GM21619 (cell line): ENCODE measurements around the gene DEPP1.

Experiments used
- ATAC-seq: cut with Tn5 transposase; IDR thresholded peaks from one replicate; pipeline ENCODE4 v1.9.1; 2021; ENCODE audit not compliant: unreplicated experiment

Gene DEPP1

GRCh38 chr10:44993922-44994751 lies 15.5 kb upstream of the DEPP1 start:
- no peak for ATAC-seq

DNA sequence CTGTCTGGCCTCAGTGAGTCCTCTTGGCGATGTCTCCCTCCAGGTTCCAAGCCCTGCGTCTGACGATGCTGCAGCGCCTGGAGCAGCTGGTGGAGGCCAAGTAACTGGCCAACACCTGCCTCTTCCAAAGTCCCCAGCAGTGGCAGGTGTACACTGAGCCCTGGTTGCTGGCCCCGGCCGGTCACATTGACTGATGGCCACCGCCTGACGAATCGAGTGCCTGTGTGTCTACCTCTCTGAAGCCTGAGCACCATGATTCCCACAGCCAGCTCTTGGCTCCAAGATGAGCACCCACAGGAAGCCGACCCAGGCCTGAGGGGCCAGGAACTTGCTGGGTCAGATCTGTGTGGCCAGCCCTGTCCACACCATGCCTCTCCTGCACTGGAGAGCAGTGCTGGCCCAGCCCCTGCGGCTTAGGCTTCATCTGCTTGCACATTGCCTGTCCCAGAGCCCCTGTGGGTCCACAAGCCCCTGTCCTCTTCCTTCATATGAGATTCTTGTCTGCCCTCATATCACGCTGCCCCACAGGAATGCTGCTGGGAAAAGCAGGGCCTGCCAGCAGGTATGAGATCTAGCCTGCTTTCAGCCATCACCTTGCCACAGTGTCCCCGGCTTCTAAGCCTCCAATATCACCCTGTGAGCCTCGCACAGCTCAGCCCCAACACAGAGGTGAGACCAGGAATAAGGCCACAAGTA lies 14.8 kb upstream of the DEPP1 start:
- ATAC-seq = no peak

- no peak for ATAC-seq
These were observed 14.2 kb upstream of the DEPP1 start for GRCh38 chr10:44992732-44993225.

GRCh38 chr10:44992070-44992731 lies 13.6 kb upstream of the DEPP1 start:
- no peak for ATAC-seq

- ATAC-seq = no peak
These were observed 13.0 kb upstream of the DEPP1 start for GRCh38 chr10:44991571-44991970.

GRCh38 chr10:44990965-44991364 lies 12.4 kb upstream of the DEPP1 start:
- ATAC-seq = no peak

- ATAC-seq = no peak
These were observed 11.7 kb upstream of the DEPP1 start for GRCh38 chr10:44990302-44990655.

GRCh38 chr10:44989597-44990301 lies 11.1 kb upstream of the DEPP1 start:
- no peak for ATAC-seq

GRCh38 chr10:44988957-44989585 lies 10.5 kb upstream of the DEPP1 start:
- no peak for ATAC-seq

DNA sequence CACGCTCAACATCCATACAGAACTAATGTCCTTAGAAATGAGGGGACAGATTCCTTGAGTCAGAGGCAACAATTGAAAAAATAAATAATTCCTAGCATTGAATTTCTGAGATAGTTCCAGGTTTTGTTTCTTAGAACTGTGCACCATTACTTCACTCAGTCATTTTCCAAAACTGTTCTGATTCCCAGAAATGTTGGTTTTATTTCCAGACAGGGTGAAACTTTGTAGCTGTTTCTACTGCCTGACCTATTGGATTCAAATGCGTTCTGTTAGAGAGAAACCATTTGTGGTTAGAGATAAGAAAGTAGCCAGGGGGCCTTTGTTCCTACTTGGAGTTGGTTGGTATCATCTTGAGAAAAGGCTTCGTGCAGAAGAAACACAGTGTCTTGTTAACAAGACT lies 8.1 kb upstream of the DEPP1 start:
- no peak for ATAC-seq

DNA sequence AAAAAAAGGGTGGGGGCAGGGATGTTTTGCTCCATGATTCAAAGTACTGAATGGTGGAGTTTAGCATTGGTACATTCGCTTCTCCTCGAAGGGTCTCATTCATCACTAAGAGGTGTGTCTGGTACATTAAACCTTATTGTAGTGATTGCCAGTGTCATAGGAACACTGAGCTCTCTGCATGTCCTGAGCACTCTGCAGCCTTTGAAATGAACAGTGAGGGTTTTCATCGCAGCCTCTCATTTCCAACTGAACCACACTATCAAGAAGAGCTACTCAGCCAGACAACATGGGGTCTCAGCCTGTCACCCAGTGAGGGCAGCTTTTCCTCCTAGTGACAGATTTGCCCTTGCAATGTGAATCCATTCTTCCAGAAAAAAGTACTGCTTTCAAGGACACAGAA lies 7.6 kb upstream of the DEPP1 start:
- no peak for ATAC-seq

DNA sequence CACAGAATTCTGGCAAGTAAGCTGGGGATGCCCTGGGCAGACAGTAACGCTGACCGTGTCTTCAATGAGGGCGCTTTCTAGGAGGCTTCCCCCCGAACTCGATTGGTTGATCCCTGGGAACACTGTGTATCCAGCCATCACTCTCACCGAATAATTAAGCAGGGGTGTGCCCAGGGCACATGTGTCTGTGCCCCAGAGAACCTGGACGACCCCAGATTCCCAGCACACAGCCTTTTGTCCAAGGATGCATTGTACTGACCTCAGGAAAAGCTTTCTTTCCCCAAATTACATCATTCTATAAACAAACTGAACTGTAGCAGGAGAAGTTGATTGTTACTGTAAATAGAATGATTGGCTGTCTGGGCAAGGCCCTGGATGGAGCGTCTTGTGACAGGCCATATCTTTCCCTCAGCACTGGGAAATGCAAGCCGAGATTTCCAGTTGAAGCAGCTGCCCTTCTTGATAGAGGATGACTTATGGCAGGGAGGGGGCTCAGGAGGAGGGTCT lies 6.6 kb upstream of the DEPP1 start:
- ATAC-seq = no peak

GRCh38 chr10:44984671-44985101 lies 6.1 kb upstream of the DEPP1 start:
- no peak for ATAC-seq

DNA sequence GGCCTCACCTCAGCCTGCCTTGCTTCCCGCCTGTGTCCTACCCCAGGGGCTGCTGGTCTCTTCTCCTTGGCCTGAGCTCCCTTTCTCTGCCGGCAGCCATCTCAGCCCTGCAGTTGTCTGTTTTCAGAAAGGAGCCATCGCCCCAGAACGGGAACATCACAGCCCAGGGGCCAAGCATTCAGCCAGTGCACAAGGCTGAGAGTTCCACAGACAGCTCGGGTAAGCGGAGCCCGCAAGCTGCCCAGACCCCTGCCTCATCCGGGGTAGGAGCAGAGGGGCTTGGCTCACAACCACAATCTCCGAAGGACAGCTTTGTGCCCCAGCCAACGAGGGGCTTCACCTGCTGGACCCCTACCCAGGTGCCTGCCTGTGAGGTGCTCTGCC lies 5.3 kb upstream of the DEPP1 start:
- ATAC-seq = no peak

DNA sequence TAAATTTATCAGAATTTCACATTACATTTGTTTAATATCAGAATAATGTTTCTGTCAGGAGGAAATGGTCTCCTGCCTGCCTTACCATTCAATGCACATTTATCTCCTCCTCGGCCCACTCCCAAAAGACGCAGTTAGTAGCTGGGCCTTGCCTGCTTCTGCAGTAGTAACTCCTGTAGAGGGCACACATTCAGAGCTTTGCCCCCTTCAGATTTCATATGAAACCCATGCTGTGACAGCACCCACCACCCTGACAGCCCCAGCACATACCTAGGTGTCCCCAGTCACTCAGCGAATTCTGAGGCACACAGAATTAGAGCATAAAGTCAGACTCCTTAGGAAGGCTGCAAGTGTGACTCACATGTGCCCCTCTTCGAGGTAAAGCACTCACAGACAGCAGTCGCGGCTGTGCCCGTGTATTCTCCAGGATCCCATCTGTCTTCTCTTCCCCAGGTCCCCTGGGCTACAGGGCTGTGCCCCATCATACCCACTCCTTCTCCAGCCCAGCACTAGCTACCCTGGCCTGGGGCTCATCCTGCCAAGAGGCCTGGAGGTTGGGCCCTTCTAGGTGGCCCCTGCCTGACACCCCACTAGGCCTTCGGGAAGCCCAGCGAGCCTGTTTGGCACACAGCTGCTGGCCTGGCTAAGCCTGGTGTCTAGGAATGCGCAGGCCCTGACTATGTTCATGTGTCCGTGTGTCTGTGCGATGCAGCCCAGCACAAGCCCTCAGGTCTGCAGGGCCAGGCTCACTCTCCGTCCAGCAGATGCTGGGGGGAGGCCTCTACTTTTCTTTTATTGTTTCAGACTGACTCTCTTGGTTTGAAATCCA lies 4.7 kb upstream of the DEPP1 start:
- ATAC-seq = no peak

- ATAC-seq = no peak
These were observed 3.9 kb upstream of the DEPP1 start for GRCh38 chr10:44982496-44982895.

DNA sequence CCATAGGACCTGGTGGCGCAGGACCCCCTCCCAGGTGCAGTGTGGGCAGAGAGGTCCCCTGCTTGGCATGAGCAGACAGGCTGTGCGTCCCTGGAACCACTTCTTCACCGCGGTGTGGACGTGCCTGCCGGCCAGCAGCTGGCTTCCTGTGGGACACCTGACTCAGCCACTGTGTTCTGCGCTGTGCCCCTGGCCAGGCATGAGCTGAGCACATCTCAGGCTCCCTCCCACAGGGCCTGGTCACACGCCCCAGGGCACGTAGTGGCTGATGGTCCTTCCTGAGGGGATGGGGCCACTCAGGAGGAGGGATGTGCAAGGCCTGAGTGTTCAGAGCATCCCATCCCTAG lies 3.5 kb upstream of the DEPP1 start:
- no peak for ATAC-seq

- ATAC-seq = no peak
These were observed 2.8 kb upstream of the DEPP1 start for GRCh38 chr10:44981172-44982113.
